ENCODE data around the gene SMCP.
A peak's percentile ranks its signal among the peaks of the same experiment; 100 is the strongest.

Gene SMCP, protein sequence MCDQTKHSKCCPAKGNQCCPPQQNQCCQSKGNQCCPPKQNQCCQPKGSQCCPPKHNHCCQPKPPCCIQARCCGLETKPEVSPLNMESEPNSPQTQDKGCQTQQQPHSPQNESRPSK

DNA sequence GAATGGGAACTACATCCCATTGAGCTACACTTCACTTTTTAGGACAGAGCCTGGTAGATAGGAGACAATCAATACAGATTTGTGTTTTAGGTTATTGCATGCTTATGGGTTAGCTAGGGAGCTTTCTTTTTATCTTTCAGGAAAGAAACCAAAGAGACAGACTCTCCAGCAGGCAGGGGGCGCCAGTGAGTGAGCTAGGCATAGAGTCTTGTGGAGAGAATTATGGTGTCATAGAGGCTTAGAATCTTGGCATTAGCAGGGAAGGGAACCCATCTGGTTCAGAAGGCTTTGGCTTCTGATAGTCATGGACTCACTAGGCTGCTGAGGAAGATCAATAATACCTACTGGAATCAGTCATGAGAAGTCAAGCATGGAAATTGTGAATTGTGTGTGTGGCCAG is at the start of gene SMCP:
TSS of gene SMCP (plus strand) at position 281 of the 400 bp plus-strand sequence. CDS start 6,101 bp downstream, outside the sequence.
- no peak for DNase-seq

DNA sequence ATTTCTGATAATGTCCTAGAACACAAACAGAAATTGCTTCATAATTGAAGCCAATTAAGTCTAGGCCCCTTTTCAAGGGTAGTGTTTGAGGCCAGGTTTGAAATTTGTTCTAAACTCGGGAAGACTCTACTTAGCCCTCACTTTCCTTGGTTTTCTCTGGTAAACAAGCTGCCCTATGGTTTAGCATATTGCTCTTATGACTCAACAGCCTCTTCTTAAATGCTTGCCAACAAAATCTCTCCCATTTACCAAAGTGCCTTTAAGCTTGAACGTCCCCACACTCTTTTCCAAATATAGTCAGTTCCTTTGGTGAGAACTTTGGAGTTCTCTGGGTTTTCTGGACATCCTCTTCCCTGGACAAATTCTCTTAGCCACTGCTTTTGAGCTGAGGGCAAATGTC is 41.3 kb upstream of the SMCP start:
- no peak for DNase-seq

DNA sequence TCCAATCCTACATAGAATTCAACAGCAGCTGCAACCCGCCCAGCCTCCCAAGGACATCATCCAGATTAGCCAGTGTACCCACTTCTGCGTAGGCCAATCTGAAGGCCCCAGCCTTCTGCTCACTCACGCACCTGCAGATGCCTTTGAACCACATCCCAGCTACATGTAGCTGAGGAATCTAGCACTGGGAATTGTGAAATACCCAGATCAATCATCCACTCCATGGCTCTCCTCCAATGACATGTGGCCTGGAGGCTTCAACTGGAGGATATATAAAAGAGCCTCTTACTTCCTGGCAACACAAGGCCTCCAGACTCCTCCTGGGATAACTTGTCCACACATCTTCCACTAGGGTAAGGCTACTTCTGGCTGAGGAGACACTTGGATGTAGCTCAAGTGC is 35.6 kb upstream of the SMCP start, which contains the start of gene LCE6A:
TSS of gene LCE6A (plus strand) at position 301 of the 400 bp plus-strand sequence. CDS start 665 bp downstream, outside the sequence.
- no peak for DNase-seq

DNA sequence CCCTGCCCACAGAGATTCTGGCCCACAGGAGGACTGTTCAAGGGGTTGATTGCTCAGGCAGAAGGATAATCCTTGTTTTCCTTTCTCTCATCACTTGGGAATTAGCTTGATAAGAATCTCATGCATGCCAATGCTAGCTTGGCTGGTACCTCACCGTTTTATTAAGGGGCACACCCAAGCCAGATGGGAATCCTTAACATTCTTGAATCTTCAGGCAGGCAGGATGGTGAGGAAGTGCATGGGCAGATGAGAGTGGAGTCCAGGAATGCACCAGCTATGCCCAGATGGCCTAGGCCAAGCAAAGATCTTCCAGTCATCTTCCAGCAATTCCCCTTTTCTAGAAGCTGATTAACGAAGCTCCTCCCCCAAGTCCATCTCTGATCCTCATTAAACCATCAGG is 22.5 kb upstream of the SMCP start:
- DNase-seq = no peak

DNA sequence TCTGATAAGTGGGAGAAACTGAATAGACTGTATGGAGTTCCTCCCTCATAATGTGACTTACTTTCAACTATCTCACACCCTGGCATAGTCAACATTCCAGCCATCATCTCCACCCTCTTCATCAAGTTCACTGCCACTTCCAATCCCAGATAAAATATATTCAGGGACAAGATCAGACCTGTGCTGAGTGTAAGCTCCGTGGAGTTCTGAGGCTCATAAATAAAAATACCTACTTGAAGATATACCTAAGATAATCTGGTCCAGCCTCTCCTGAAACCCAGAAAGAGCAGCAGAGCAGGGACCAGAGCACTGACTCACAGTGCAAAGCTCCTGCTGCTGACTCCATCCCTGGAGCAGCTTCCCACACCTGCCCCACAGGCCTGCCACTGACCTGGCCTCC is 20.1 kb upstream of the SMCP start:
- no peak for DNase-seq

DNA sequence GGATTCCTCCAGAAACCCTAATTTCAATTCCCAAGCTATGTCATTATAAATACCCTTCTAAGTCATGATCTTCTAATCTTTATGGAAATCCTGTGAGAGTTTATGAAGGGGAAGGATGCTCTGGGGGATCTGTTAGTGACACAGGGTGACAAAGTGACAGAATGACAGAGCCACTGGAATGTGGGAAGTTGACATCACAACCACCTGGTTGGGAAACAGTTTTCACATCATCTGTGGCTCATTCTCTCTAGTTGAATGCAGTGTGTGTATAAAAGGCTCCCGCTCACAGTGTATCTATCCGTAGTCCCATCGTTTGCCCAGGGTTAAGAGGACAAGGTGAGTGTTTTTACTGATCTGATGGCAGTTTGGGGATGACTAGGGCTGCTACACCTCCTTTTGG is 18.4 kb upstream of the SMCP start, which contains the start of gene LCE7A:
TSS of gene LCE7A (plus strand) at position 301 of the 400 bp plus-strand sequence. CDS start 702 bp downstream, outside the sequence.
- no peak for DNase-seq

DNA sequence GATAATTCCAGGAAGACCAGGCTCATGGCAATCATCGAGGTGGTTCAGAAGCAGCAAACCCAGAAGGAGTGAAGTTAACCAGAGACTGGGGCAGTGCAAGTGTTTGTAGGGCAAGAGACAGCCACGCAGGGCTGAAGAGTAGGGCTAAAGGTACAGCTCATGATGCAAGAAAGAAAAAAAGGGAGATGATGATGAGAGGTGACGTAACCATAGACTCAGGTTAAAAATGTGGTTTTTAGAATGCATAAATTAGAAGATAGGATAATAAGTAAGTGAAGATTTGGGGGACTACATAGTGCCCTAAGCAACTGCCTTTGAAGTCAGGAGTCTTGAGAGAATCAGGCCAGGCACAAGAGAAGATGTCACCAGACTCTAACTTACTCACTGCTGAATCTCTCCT is 18.0 kb upstream of the SMCP start:
- no peak for DNase-seq

DNA sequence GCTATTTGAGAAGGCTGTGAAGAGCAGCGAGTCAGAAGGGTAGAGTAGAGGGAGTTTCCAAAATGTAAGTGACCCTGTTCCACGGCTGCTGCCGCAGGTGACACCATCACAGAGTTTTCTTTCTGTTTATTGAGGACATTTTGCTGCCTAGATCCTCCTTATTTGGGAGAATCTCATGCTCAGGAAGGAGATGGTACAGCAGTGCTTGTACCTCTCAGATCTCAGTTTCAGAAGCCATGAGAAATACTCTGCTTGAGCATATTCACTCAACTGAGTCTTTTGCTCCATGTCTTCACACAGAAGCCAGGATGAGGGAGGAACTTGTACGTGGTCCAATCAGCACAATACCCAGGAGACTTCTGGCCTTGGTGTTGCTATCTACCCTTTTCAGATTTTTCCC is 16.7 kb upstream of the SMCP start:
- no peak for DNase-seq

DNA sequence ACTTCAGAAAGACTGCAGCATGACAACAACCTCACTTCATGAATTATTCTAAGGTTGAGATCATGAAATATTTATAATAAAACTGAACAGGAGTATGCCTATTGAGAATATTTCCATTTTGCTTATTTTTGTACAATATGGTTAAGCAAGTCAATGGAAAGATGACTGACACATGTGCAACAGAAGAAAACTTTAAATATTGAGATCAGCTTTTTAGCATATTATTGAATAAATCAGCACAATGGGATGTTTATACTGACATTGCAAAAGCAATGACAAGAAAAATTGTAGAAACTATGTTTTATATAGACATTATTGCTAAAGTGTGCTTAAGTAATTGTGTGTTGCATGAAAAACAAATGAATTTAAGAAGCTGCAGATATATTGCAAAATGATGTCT is 13.7 kb upstream of the SMCP start:
- no peak for DNase-seq

DNA sequence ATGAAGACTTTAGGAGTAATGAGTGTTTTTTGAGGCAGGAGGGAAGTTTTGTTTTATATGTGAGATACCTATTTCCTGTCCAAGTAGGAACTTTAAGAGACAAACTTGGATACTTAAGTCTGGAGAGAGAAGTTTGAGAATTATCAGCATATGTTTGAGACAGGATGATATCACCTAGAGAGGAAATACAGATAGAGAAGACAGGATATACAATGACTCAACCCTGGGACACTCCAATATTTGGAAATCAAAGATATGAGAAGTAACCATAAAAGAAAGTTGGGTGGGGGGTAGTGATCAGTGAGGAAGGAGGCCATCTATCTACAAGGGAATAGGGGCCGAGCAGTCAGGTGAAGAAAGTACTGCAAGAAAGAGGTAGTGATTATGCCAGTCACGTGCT is 11.8 kb upstream of the SMCP start:
- DNase-seq = no peak

DNA sequence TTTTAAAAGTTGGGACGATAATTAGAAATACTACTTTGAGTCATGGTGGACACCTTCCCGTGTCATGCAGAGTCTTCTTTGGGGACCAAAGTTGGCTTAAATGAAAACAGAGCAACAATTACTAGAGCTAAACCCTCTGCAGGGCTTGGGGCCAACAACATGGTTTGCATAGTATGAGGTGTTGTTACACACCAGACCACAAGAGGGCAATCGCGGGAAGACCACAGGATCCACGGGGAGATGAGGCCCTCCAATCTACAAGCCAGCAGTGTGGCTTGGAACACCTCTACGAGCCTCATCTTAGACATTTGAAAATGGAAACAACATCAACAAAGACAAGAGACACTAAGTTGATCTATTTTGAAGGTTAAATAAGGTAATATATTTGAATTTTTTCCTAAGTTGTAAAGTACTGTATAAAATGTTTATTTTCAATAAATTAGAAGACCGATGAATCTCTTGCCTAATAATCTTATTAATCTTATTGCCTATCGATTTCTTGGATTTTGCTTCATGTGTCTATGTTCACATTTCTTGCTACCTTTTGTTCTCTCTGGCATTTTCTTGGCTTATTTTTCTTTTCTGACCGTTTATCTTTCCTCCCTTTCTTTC is 8.2 kb upstream of the SMCP start:
- DNase-seq = peak; percentile 28

DNA sequence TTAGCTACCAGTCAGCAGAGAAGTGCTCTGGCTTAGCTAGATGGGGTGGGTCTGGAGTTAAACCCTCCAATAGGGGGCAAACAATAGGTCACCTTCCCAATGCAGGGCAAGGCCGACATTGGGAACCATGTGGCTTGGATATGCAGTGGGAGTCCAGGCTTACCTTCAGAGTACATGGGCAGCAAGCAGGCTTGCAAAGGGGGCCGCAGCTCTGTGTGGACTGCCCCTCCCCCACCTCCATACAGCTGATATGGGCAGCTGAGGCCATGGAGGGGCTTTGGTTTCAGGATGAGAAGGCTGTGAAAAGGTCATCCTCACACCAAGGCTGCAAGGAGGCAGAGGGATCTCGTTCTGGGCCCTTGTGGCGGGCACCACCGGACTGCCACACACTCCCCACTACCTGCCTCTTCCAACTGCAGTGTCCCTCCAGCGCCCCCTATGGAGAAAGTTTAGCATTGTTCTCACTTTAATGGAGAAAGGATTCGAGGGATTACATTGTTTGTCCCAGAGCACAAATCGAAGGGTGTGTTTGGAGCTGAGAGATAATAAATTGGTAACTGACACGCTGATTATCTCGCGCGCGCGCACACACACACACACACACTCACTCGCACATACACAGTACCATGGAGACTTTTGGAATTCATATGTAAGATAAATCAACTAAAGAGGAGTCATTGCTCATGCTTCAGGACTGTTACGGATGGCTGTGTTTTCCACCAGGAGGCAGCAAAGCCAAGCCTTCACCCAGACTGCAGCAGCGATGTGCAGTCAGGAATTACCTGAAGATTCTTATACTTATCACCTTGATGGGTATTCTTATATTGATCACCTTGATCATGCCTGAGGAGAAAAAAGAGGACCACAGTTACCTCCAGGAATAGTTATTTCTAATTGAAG is 7.0 kb upstream of the SMCP start:
- DNase-seq = no peak

DNA sequence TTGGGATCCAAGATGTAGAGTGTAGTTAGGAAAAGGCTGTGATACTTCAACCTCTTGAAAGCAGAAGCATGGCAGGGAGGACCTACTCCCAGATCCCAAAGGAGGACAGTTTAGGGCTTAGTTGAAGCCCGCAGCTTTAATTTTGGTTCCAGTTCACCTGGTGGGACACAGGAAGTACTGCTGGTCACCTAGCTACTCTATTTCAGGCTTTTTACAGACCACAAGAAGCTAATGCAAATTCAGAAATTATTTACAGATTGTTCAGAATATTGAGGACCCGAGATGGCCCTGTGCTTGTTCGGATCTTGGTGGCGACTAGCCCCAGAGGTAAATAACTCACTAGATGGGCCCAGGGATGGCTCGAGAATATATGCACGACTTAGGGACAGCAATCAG is 6.4 kb upstream of the SMCP start:
- DNase-seq = no peak

DNA sequence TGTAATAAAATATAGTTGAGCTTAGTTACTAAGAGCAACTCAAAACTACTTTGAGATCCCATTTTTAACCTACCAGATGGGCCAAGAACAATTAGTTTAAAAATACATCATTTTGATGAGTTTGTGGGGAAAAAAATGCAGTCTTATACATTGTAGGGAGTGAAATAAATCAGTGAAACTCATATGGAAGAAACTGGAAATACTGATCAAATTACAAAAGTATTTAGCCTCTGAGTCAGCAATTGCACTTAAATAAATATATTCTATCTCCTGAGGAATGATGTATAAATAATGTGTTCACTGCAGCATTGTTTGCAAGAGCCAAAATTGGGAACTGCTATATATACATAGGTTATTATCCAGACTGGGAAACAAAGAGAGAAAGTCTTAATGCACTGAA is 4.6 kb upstream of the SMCP start:
- DNase-seq = no peak

DNA sequence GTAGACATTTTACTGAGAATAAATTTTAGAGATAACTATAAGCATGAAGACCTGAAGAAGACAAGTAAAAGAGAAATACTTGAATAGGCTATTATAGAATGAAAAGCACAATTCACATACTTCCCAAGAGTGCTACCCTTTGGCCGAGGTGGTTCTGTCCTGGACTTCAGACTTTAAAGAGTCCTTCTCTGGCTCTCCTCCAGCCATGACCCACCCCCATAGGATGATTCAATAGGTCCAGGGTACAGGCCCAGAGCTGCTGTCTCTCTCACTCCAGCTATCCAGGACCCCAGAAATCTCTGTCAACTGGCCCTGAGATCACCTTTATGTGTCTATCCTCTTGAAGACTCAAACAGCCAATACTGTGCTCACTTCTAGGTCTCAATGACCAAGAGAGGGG is 1.3 kb upstream of the SMCP start:
- DNase-seq = no peak

DNA sequence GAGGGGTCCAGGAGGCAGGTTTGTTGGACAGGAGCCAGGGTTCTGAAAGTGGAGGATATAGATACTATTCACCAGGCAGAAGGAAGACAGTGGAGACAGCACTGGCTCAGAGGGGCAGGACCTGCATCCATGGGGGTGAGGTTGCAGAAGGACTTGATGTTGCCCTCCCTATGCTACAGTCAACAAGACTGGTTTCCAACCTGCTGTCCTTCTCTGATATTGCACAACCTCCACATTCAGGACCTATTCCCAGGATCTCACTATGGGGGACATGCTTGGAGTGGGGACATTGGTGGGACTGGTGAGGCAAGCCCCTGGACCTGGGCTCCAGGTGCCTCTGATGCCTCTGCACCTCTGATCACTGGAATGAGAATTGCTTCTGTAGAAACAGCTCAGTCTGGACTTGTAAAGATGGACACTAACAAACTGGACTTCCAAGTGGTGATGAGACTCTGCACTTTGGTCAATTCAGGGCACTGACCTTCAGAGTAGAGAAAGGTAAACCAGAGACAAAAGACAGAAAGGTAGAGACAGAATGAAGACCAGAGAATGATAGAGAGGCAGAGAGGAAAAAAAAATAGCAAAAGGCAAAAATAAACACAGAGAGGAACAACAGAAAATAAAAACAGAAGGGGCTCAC is 1.6 kb downstream of the SMCP start:
- no peak for DNase-seq

DNA sequence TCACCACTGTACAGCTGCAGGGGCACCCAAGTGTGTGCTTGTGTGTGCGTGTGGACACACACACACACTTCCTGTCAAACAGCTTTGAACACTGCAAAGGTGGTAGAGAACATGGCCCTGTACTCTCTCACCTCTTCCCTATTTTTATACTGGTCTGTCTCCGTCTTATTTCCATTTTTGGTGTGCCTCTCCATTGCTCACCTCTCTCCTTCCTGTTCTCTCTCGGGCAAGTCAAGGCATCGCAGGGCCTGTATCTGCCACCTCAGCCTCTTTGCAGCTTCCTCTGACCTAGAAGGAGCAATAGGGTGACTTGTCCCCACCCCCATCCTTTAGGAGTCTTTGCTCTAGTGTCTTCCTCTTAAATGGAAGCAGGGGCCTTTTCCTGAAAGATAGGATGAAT is 2.2 kb downstream of the SMCP start:
- no peak for DNase-seq

DNA sequence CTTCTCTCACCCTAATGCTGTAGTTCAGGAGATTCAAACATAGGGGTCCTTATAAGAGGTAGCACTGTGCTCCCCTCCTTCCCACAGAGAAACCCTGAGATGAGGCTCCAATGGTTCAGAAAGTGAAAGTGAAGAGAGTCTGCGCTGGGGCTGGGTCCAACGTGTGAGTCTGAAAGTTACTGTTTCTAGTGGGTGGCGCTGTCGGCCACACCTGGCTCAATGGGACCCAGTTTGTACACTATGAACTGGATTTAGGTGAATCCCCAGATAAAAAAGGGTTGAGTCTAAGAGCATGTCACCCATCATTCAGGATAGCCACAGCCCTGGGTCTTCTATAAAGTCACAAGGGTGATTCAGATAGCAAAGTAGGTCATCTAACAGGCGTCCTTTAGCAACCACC is 2.8 kb downstream of the SMCP start:
- DNase-seq = no peak

DNA sequence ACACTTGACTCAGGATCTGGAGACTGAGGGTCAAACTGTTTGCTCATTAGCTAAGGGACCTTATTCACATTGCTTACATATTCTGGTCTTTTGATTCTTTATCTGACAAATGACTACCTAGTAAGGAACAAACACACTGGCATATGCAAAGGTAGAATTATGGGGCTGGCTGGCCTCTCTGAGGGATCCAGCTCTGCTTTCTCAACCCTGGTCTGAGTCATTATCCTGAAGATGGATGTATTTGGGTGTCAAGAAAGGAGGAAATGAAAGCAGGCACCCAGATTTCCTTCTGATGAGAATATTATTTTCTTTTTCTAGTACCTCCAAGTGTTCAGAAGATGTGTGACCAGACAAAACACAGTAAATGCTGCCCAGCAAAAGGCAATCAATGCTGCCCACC is 6.0 kb downstream of the SMCP start:
- DNase-seq = no peak

DNA sequence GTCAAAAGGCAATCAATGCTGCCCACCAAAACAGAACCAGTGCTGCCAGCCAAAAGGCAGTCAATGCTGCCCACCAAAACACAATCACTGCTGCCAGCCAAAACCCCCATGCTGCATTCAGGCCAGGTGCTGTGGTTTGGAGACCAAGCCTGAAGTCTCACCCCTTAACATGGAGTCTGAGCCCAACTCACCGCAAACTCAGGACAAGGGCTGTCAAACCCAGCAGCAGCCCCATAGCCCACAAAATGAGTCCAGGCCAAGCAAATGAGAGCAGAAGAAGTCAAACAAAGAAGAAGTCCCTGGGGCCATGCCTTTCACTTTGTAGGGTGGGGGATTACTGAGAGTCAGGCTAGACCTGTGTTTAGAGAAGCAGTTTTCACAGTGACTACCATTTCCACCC is 6.4 kb downstream of the SMCP start:
- no peak for DNase-seq

DNA sequence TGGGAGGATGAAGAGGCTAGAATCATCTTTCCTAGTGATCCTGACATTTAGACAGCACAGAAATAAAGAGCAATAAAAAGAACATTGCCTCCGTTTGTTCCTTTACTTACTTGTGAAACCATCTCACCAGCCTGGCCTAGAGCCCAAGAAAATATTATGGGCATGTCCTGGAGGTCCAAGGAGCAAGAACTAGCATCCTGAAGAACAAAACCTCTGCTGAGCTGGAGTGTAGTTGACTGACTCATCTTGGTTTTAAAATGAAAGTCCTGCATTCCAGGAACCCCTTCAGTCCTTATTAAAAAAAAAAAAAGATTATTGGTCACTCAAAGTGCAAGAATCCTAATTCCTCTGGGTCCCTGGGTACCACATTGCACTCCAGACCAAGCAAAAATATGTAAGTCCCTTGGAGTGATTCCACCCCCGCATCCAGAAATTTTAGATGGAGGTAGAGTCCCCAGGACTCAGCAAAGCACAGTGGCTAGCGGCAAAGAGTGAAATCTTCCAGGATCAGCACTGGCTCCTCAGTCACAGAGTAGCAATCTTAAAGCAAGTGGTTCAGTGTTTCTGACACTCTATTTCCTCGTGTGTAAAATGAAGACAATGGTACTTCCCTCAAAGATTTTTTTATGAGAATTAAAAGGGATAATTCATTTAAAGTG is 7.0 kb downstream of the SMCP start:
- DNase-seq = no peak

DNA sequence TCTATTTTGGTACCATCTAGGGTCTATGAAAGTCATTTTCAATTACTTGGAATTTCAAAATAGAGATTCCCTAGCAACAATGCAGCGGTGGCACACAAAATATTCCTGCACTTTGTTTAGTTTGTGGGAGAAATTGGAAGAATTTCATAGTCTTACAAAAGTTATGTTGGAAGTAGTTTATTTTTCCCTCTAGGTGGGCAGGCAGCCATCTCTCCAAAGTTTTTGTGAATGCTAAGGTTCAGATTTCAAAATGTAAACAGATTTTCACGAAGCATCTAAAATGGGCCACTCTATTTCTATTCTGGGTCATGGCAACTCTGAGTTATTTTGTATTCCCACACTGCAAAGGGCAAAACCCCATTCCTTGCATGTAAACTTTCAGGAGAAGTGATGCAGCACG is 8.0 kb downstream of the SMCP start:
- no peak for DNase-seq

Data from NCI-H774 (cell line).